GM12892 (cell line): Measurements from ENCODE around the gene DMXL2.

ENCODE experiments used
- DNase-seq: peaks from one replicate; pipeline ENCODE4 v3.0.0; 2011; ENCODE audit not compliant: insufficient read length
- FAIRE-seq: peaks from 2 replicates; lab custom pipeline; 2011; peaks lifted over from hg19 to GRCh38; lab: Jason Lieb, UNC
- POLR2A ChIP-seq: IDR thresholded peaks from 2 replicates; pipeline ENCODE4 v1.6.1; 2011; ENCODE audit warnings: low read depth, low read length, control low read depth
- POLR2AphosphoS5 ChIP-seq: IDR thresholded peaks from 2 replicates; pipeline ENCODE4 v1.6.1; 2011; ENCODE audit warnings: low read depth, low read length, control low read depth
- TAF1 ChIP-seq: IDR thresholded peaks from 2 replicates; pipeline ENCODE4 v1.6.1; 2011; ENCODE audit warnings: low read depth, mild to moderate bottlenecking, control low read depth, low read length, borderline replicate concordance

DMXL2 gene

DNA sequence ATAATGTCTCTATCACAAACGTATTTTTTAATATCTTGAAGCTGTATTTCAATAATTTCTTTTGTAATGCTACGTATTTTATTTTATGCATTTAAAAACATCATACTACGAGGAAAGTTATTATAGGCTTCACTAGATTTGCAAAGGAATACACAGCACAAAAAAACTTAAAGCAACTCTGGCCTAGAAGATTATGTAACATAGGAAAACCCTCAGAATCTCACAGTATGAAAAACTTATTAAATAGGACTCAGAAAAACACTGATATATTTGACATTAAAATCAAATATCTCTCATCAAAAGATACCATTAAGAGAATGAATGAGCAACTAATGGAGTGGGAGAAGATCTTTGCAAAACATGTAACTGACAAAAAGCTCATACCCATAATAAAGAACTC is 63.7 kb downstream of the DMXL2 start:
- DNase-seq = no peak
- FAIRE-seq = no peak
- TF ChIP-seq TAF1 (no peak), POLR2A (no peak)

DNA sequence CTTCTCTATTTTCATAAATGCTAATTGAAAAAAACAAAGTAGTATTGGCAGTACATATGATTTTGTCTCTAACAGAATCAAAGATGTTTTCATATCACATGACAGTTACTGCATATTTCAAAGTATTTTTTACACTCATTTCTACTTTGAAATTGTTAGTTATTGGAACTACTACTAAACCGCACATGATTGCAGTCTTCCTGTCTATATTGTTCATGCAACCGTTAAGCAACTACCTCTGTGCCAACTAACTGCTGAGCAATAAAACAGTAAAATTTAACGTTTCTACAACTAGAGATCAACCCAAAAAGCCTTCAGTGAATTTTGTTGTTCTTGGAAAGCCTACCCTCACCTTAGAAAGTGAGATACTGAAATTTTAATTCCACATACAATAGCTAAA is 64.2 kb downstream of the DMXL2 start:
- TF ChIP-seq POLR2A (no peak), TAF1 (no peak), POLR2AphosphoS5 (no peak)
- DNase-seq = no peak
- no peak for FAIRE-seq

DNA sequence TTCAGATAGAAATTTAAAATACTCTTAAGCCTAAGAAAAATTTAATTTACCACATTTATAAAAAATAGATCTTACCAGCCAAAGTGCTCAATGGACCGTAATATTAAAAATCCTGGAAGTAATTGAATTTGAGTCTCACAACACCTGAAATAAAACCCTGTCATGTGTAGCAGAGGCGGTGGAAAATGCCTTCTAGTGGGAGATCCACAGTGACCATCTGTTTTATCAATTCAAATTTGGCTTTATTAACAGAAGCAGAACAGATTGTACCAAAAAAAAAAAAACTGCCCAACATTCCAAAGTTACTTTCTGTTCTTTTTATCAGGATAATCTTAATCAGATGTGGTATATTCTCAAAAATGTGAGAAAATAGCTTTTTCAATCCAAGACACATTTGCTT is 71.7 kb downstream of the DMXL2 start:
- DNase-seq = no peak
- no peak for FAIRE-seq
- TF ChIP-seq TAF1 (no peak), POLR2A (no peak), POLR2AphosphoS5 (no peak)

DNA sequence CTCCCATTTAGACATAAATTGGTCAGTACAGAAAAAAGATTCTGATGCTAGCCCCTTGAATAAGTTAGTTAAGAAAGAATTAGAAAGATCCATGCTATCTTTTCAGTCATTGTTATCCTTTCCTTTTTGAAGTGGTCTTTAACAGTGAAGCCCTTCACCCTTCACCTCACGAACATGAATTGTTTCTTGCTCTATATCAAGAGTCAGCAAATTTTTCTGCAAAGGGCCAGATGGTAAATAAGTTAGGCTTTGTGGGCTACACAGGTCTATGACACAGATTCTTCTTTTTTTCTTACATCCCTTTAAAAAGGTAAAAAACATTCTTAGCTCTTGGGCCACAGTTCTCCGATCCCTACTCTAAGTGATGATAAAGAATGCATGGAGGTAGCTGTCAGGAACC is 74.9 kb downstream of the DMXL2 start:
- no peak for FAIRE-seq
- TF ChIP-seq TAF1 (no peak), POLR2AphosphoS5 (no peak), POLR2A (no peak)
- DNase-seq = no peak

DNA sequence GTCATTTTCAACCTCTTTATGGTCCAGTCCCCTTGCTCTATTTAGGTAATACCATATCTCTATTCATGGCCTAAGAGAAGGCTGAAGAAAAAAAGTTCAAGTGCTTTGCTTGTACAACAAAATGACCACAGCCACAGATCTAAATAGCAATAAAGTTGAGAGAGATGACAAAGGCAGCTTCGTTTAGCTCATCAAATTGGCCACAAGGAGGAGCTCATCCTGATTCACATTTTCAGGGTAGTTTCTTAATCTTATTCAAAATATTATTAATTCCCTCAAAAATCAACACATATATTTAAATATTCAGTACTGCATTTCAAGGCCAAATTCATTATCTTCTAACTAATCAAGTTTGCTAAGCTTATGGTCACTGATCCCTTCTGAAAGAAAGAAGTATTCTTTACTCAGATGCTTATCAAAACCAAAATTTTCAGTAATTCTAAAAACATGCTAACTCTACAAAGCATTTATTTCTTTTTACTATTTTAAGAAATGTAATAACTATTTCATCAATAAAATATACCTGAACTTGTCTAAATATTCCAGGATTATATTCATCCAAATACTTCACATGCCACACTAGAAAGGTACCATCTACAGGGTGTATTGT is 85.5 kb downstream of the DMXL2 start:
- DNase-seq = no peak
- FAIRE-seq = no peak

DNA sequence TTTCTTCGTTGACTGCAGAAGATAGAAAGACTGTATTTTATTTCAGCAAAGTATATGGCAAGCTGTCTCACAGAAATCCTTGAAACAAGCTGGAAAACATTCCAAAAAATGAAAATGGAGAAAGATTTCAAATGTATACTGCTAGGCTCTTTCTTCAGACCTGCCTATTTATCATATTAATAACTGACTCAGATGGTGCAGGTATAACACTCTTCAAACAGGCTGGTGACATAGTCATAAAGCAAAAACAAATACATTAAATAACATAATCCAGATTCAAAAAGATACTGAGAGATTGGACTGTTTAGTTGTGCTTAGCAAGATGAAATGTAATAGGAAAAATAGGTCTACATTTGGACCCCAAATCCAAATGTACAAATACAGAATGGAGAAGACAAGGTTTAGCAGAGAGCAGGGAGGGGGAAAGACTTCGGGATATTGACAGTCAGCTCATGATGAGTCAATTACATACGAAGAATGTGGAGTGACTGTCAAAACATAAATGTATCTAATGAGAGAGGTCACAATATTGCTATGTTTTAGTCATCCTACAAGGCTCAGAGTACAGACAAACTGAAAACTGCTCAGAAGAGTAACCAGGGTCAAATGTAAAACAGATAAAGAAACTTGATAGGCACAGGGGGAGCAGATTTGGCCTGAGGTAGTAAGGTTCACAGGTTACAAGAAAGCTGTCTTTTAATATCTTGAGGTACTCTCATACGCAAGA is 88.7 kb downstream of the DMXL2 start:
- no peak for FAIRE-seq
- no peak for DNase-seq
- TF ChIP-seq POLR2A (no peak), TAF1 (no peak), POLR2AphosphoS5 (no peak)

More for the DNA sequence above, 85.5 kb downstream of the DMXL2 start:
- TF ChIP-seq POLR2AphosphoS5 = no peak
- TF ChIP-seq POLR2A = no peak
- no peak for TF ChIP-seq TAF1

DNA sequence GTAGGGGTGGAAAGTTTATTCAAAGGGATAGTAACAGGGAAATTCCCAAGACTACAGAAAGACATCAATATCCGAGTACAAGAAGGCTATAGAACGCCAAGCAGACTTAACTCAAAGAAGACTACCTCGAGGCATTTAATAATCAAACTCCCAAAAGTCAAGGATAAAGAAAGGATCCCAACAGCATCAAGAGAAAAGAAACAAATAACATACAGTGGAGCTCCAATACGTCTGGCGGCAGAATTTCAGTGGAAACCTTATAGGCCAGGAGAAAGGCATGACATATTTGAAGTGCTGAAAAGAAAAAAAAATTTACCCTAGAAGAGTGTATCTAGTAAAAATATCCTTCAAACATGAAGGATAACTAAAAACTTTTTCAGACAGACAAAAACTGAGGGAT is 95.6 kb downstream of the DMXL2 start:
- FAIRE-seq (no peak), DNase-seq (no peak)

DNA sequence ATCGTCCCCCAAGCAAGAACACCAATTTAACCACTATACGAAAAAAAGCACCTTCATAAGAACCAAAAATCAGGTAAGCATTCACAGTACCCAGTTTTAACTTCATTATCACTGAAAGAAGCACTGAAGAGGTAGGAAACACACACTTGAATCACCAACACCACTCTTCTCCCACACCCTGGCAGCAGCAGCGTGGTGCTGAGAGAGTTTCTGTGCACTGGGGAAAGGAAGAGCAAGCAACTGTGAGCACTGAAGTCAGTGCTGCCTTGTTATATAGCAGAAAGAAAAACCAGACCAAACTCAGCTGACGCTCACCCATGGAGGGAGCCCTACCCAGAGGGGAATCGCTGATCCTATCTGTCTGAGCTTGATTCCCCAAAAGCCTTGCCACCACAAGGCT is 98.2 kb downstream of the DMXL2 start:
- TF ChIP-seq POLR2AphosphoS5 (no peak), POLR2A (no peak), TAF1 (no peak)
- no peak for FAIRE-seq
- no peak for DNase-seq

More for the DNA sequence above, 95.6 kb downstream of the DMXL2 start:
- TF ChIP-seq POLR2A (no peak), POLR2AphosphoS5 (no peak), TAF1 (no peak)

DNA sequence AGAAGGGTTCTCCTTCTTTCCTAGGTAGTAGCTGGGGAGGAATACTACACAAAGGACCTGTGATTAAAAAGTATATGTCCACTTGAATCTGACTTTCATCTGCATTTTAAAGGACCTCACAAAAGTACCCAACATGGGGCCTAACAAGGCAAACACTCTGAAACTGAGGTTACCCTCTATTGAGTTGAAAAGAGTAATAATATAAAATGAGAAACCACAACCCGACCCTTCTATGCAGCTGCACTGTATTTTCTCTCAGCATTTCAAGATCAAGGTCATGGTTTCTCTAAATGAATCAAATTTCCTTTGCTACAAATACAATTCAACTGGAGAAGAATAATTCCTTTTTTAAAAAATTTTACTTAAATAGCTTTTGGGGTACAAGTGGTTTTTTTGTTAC is 106.3 kb downstream of the DMXL2 start:
- TF ChIP-seq TAF1 = no peak
- TF ChIP-seq POLR2AphosphoS5 = no peak
- no peak for TF ChIP-seq POLR2A
- FAIRE-seq = no peak

DNA sequence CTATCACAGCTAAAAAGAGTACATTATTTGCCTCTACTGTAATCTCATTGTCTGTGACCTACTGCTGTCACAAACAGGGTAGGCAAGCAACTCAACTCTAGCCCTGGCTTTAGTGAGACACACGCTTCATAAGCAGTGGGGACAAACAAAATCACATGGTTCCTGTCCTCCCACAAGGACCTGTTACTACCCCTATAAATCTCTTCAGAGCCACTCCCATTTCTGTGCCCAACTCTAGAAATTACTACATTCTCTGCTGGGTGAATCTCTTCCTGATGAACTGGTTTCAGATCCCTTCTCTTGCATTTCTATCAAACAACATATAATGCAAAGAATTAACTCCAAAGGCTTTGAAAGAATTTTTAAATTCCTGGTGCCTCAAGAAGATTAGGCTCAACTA is 117.3 kb downstream of the DMXL2 start:
- no peak for DNase-seq
- no peak for FAIRE-seq
- TF ChIP-seq POLR2AphosphoS5 = no peak
- TF ChIP-seq POLR2A = no peak
- no peak for TF ChIP-seq TAF1

More for the DNA sequence above, 106.3 kb downstream of the DMXL2 start:
- DNase-seq = no peak

DNA sequence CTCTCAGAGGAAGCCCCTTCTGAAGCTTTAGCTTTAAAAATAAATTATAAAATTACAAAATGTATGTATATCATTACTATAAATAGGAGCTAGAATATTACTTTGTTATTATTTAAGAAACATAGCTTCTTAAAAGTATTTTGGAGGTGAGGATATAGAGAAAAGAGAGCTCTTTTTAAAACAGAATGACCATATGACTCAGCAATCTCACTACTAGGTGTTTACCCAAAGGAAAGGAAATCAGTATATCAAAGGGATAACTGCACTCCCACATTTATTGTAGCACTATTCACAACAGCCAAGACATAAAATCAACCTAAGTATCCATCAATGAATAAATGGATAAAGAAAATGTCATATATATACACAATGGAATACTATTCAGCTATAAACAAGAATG is 119.6 kb downstream of the DMXL2 start:
- peak; percentile 21 for FAIRE-seq
- DNase-seq = no peak
- TF ChIP-seq POLR2AphosphoS5 (no peak), TAF1 (no peak), POLR2A (no peak)
